Common myeloid progenitor, CD34-positive (primary cell): ENCODE data around the gene COX6A1. TPM values are rescaled to one million over a fixed set of nuclear protein-coding genes. Genes with fewer than 3 reads are reported as not detected.

Experiments used
- CTCF ChIA-PET: fragments of 350-600 bp; sonication (Branson Sonifier 250); formaldehyde crosslinking; loops from one replicate; lab custom pipeline; 2021; ENCODE audit warnings: antibody characterized with exemption; lab: Charles Lee
- POLR2A ChIA-PET: fragments of 350-600 bp; sonication (Branson Sonifier 250); formaldehyde crosslinking; loops from one replicate; lab custom pipeline; 2021; ENCODE audit warnings: antibody characterized with exemption; lab: Charles Lee
- DNase-seq, 3 donors: peaks; one replicate each; pipeline versions ENCODE4 v3.0.0 to v3.0.0-alpha.2; 2013
- H3K27ac ChIP-seq, 2 experiments: 1 replicate in 1 of 2; 2 replicates in 1 of 2; pipeline ENCODE4 v1.7.0; 2013; ENCODE audit warnings: inconsistent platforms in 2 of 2, low read length in 2 of 2, mild to moderate bottlenecking in 2 of 2, low read depth in 1 of 2, moderate library complexity in 1 of 2; ENCODE audit not compliant: severe bottlenecking in 2 of 2, insufficient read depth in 1 of 2, poor library complexity in 1 of 2
- H3K27me3 ChIP-seq, 5 experiments: replicated peaks in 2 of 5; 1 replicate in 3 of 5; 2 replicates in 2 of 5; pipeline versions ENCODE4 v1.6.1 to v1.7.0; 2013; ENCODE audit warnings: low read length in 4 of 5, mild to moderate bottlenecking in 2 of 5, moderate library complexity in 2 of 5, inconsistent platforms in 1 of 5; ENCODE audit not compliant: insufficient read depth in 5 of 5, control insufficient read depth in 4 of 5
- H3K36me3 ChIP-seq, 4 experiments: 1 replicate in 2 of 4; 2 replicates in 2 of 4; pipeline versions ENCODE4 v1.6.1 to v1.7.0; 2013; ENCODE audit warnings: low read length in 3 of 4, control low read depth in 1 of 4, mild to moderate bottlenecking in 1 of 4; ENCODE audit not compliant: control insufficient read depth in 4 of 4, insufficient read depth in 4 of 4
- H3K4me1 ChIP-seq, 4 experiments: 1 replicate in 3 of 4; 2 replicates in 1 of 4; pipeline versions ENCODE4 v1.6.1 to v1.7.1; 2013; ENCODE audit warnings: low read length in 3 of 4, mild to moderate bottlenecking in 3 of 4, control low read depth in 1 of 4, inconsistent platforms in 1 of 4, moderate library complexity in 1 of 4; ENCODE audit not compliant: control insufficient read depth in 4 of 4, insufficient read depth in 4 of 4; ENCODE audit errors: control extremely low read depth in 1 of 4
- H3K4me3 ChIP-seq, 7 experiments: 1 replicate in 4 of 7; 2 replicates in 3 of 7; pipeline versions ENCODE4 v1.5.1 to v1.7.0; 2013; ENCODE audit warnings: mild to moderate bottlenecking in 7 of 7, low read length in 6 of 7, moderate library complexity in 6 of 7, inconsistent platforms in 2 of 7, low read depth in 2 of 7, control low read depth in 1 of 7; ENCODE audit not compliant: insufficient read depth in 4 of 7, control insufficient read depth in 1 of 7; ENCODE audit errors: extremely low read depth in 1 of 7
- H3K9me3 ChIP-seq, 5 experiments: 1 replicate in 4 of 5; 2 replicates in 1 of 5; pipeline versions ENCODE4 v1.6.1 to v1.7.1; 2013; ENCODE audit warnings: low read length in 4 of 5, mild to moderate bottlenecking in 2 of 5, inconsistent platforms in 1 of 5, low read depth in 1 of 5, moderate library complexity in 1 of 5; ENCODE audit not compliant: control insufficient read depth in 4 of 5, insufficient read depth in 2 of 5; ENCODE audit errors: control extremely low read depth in 1 of 5
- WGBS: methylation state at CpG from one replicate; pipeline ENCODE4 v1.1.5; 2013; ENCODE audit not compliant: insufficient coverage; 5-methylcytosine and 5-hydroxymethylcytosine counted together
- polyA plus RNA-seq: library from polyadenylated mRNA; unstranded; fragments of 120-200 nt; gene quantifications from one replicate; pipeline ENCODE4 v1.2.1, GENCODE V29; 2013

COX6A1 gene
- polyA plus RNA-seq = 183 TPM

- ChIA-PET POLR2A (no interaction called here), CTCF (interaction anchor here (1.1 to 29.5 kb wide), 5 partner anchors 9 to 59 kb away, joined by 4 to 545 read pairs (median 4); partner anchors contain the start of gene SRSF9)
- WGBS = 0% methylated on average over 38 of the region's 59 CpGs
- Histone ChIP-seq H3K4me3 (peak within 1 kb of the TSS; percentile 77 to 93 (median 86)), H3K27ac (peak within 1 kb of the TSS; percentile 58 to 83), H3K9me3 (no peaks in the 10 kb centered on the region), H3K36me3 (peaks cover 0 to 16% (median 9%) of the 10 kb centered on the region in 4 experiments), H3K27me3 (no peaks in the 10 kb centered on the region), H3K4me1 (peaks cover 8 to 23% (median 16%) of the 10 kb centered on the region in 4 experiments)
- DNase-seq = peak; percentile 99
Observed at GRCh38 chr12:120437735-120438494, at the start of gene COX6A1. Gene COX6A1 (plus strand): TSS chr12:120438113. CDS start chr12:120438127, 14 bp downstream.

GRCh38 chr12:120388691-120389481, 49.0 kb upstream of the COX6A1 start:
- Histone ChIP-seq H3K36me3 (no peaks in the 10 kb centered on the region), H3K27me3 (peaks cover 0 to 23% (median 6%) of the 10 kb centered on the region in 5 experiments), H3K9me3 (no peaks in the 10 kb centered on the region), H3K27ac (no peak overlapping the region), H3K4me1 (peaks cover 0 to 8% (median 0%) of the 10 kb centered on the region in 4 experiments), H3K4me3 (peak overlapping the region in 1 of 7 experiments; percentile 15)
- CTCF ChIA-PET = interaction anchor here (1.1 kb wide), 1 partner anchor 81 kb away, joined by 3 read pairs; no protein-coding TSS in a partner anchor
- no peak for DNase-seq
- POLR2A ChIA-PET = no interaction called here
- WGBS = 16% methylated on average over 23 of the region's 24 CpGs

GRCh38 chr12:120390540-120391120, 47.3 kb upstream of the COX6A1 start:
- Histone ChIP-seq H3K27ac (no peak overlapping the region), H3K4me1 (peaks cover 0 to 16% (median 4%) of the 10 kb centered on the region in 4 experiments), H3K36me3 (no peaks in the 10 kb centered on the region), H3K9me3 (no peaks in the 10 kb centered on the region), H3K4me3 (no peak overlapping the region), H3K27me3 (peaks cover 0 to 23% (median 6%) of the 10 kb centered on the region in 5 experiments)
- POLR2A ChIA-PET = no interaction called here
- 100% methylated on average over 1 of the region's 1 CpG for WGBS
- no peak for DNase-seq
- CTCF ChIA-PET = no interaction called here

GRCh38 chr12:120394483-120395367, 43.2 kb upstream of the COX6A1 start:
- H3K36me3 ChIP-seq = no peaks in the 10 kb centered on the region
- ChIA-PET POLR2A (no interaction called here), CTCF (interaction anchor here (0.9 kb wide), 1 partner anchor 24 kb away, joined by 3 read pairs; no protein-coding TSS in a partner anchor)
- H3K27me3 ChIP-seq = peaks cover 0 to 6% (median 6%) of the 10 kb centered on the region in 5 experiments
- H3K4me1 ChIP-seq = peaks cover 0 to 9% (median 4%) of the 10 kb centered on the region in 4 experiments
- peak overlapping the region in 4 of 7 experiments; percentile 11 to 70 (median 41) for H3K4me3 ChIP-seq
- H3K9me3 ChIP-seq = no peaks in the 10 kb centered on the region
- no peak overlapping the region for H3K27ac ChIP-seq
- WGBS = 12% methylated on average over 15 of the region's 18 CpGs
- DNase-seq = peak in 2 of 3 donors; percentile 26 to 31

GRCh38 chr12:120397824-120398540, 39.9 kb upstream of the COX6A1 start:
- H3K9me3 ChIP-seq = no peaks in the 10 kb centered on the region
- no peak overlapping the region for H3K27ac ChIP-seq
- H3K4me3 ChIP-seq = no peak overlapping the region
- CTCF ChIA-PET = no interaction called here
- no peak for DNase-seq
- WGBS = 77% methylated on average over 31 of the region's 33 CpGs
- POLR2A ChIA-PET = no interaction called here
- H3K27me3 ChIP-seq = peaks cover 0 to 8% (median 5%) of the 10 kb centered on the region in 5 experiments
- no peaks in the 10 kb centered on the region for H3K36me3 ChIP-seq
- H3K4me1 ChIP-seq = peaks cover 0 to 9% (median 4%) of the 10 kb centered on the region in 4 experiments

- no peaks in the 10 kb centered on the region for H3K36me3 ChIP-seq
- POLR2A ChIA-PET = no interaction called here
- no peak overlapping the region for H3K4me3 ChIP-seq
- peaks cover 0 to 4% (median 2%) of the 10 kb centered on the region in 4 experiments for H3K4me1 ChIP-seq
- peaks cover 0 to 9% (median 5%) of the 10 kb centered on the region in 5 experiments for H3K27me3 ChIP-seq
- DNase-seq = no peak
- 100% methylated on average over 1 of the region's 5 CpGs for WGBS
- CTCF ChIA-PET = interaction anchor here (0.6 kb wide), 1 partner anchor 97 kb away, joined by 3 read pairs; the partner anchor contains the start of gene SIRT4
- H3K27ac ChIP-seq = no peak overlapping the region
- H3K9me3 ChIP-seq = no peaks in the 10 kb centered on the region
Observed at GRCh38 chr12:120399531-120399930, 38.4 kb upstream of the COX6A1 start.
